Bronchial epithelial cell (primary cell): ENCODE results near the gene KLF3. TPM values are rescaled to one million over a fixed set of nuclear protein-coding genes. Genes with fewer than 3 reads are reported as not detected.

Experiments used
- DNase-seq: peaks from one replicate; pipeline ENCODE4 v3.0.0-alpha.2; 2010; ENCODE audit warnings: low read depth
- FAIRE-seq: peaks from 2 replicates; lab custom pipeline; 2011; peaks lifted over from hg19 to GRCh38; lab: Jason Lieb, UNC
- H3K27me3 ChIP-seq: 2 replicates; pipeline ENCODE4 v1.5.1; 2011; ENCODE audit warnings: low read length; ENCODE audit not compliant: control insufficient read depth, insufficient read depth
- H3K36me3 ChIP-seq: 2 replicates; pipeline ENCODE4 v1.5.1; 2011; ENCODE audit warnings: low read length; ENCODE audit not compliant: control insufficient read depth, insufficient read depth
- H3K4me3 ChIP-seq: 2 replicates; pipeline ENCODE4 v1.5.1; 2011; ENCODE audit warnings: mild to moderate bottlenecking, low read depth, low read length, control low read depth
- CTCF ChIP-seq: IDR thresholded peaks from 2 replicates; pipeline ENCODE4 v1.5.1; 2011; ENCODE audit warnings: mild to moderate bottlenecking, moderate library complexity, low read length, control low read depth, inconsistent platforms; ENCODE audit not compliant: insufficient read depth, severe bottlenecking
- total RNA-seq: library from RNA; depleted of rRNA; stranded (reverse); fragments of >200 nt; gene quantifications from 2 replicates; pipeline ENCODE4 v1.2.1, GENCODE V29; 2014

Gene KLF3
- total RNA-seq, 1 donor from 2014 or later: 33.4 TPM

GRCh38 chr4:38659346-38659745 lies 4.7 kb upstream of the KLF3 start:
- FAIRE-seq: no peak
- no peak for TF ChIP-seq CTCF
- no peak for DNase-seq
- Histone ChIP-seq H3K27me3 (no peaks in the 10 kb centered on the region), H3K4me3 (no peak overlapping the region), H3K36me3 (no peaks in the 10 kb centered on the region)

GRCh38 chr4:38660838-38661237 lies 3.2 kb upstream of the KLF3 start:
- no peaks in the 10 kb centered on the region for H3K36me3 ChIP-seq
- DNase-seq (no peak), FAIRE-seq (no peak)
- H3K27me3 ChIP-seq: no peaks in the 10 kb centered on the region
- TF ChIP-seq CTCF: no peak
- H3K4me3 ChIP-seq: no peak overlapping the region

- Histone ChIP-seq H3K4me3 (no peak overlapping the region), H3K36me3 (no peaks in the 10 kb centered on the region), H3K27me3 (no peaks in the 10 kb centered on the region)
- TF ChIP-seq CTCF: no peak
- DNase-seq: no peak
- no peak for FAIRE-seq
Observed at GRCh38 chr4:38661371-38661770, 2.6 kb upstream of the KLF3 start.

- FAIRE-seq (no peak), DNase-seq (no peak)
- no peak for TF ChIP-seq CTCF
- H3K4me3 ChIP-seq: peak overlapping the region; percentile 46
- no peaks in the 10 kb centered on the region for H3K27me3 ChIP-seq
- no peaks in the 10 kb centered on the region for H3K36me3 ChIP-seq
Observed at GRCh38 chr4:38662522-38663089, 1.4 kb upstream of the KLF3 start.

- FAIRE-seq (no peak), DNase-seq (peak; percentile 52)
- Histone ChIP-seq H3K4me3 (peak overlapping the region; percentile 46), H3K36me3 (no peaks in the 10 kb centered on the region), H3K27me3 (no peaks in the 10 kb centered on the region)
- no peak for TF ChIP-seq CTCF
Observed at GRCh38 chr4:38663090-38663800, 754 bp upstream of the KLF3 start.
